Transverse colon (tissue), 4 donors: ENCODE data around the gene ANO3.

Experiments
- EP300 ChIP-seq: sonication (generic); formaldehyde crosslinking; IDR thresholded peaks from one replicate; pipeline ENCODE4 v1.6.1; 2017; ENCODE audit warnings: antibody characterized with exemption, low read depth
- POLR2A ChIP-seq: fragments of 450-650 bp; IDR thresholded peaks from one replicate; pipeline ENCODE4 v1.6.1; 2016; ENCODE audit warnings: antibody characterized with exemption, mild to moderate bottlenecking, moderate library complexity
- POLR2AphosphoS5 ChIP-seq, 3 donors: sonication (generic); formaldehyde crosslinking; IDR thresholded peaks; one replicate each; pipeline ENCODE4 v1.6.1; 2016; ENCODE audit warnings: antibody characterized with exemption in 3 of 3
- TF ChIP-seq, protein P1 (sequence below), 5 experiments: fragments of 200-600 bp in 3 of 5; fragments of 450-650 bp in 2 of 5; sonication (generic) in 3 of 5; IDR thresholded peaks; 1 replicate in 2 of 5; 2 replicates in 3 of 5; pipeline ENCODE4 v1.5.1; 2016 to 2017; ENCODE audit warnings: antibody characterized with exemption in 5 of 5, inconsistent platforms in 3 of 5, mild to moderate bottlenecking in 2 of 5, moderate library complexity in 1 of 5

DNA sequence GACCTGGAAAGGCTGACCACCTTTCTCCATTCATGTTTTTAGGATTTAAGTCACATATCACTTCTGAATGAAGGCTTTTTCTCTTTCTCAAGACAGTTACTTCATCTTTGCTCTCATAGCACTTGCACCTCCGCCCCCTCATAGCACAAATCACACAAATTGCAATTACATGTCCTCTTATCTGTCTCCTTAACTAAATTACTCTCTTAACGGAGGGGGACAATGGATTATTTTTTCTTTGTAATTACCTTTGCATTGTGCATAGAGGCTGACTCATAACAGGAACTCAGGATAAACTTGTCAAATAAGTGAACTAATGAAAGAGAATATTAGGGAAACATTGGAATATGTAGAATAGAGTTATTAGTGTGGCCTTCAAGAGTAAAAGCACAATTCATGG lies 145.5 kb downstream of the ANO3 start:
- TF ChIP-seq, protein P1, sequence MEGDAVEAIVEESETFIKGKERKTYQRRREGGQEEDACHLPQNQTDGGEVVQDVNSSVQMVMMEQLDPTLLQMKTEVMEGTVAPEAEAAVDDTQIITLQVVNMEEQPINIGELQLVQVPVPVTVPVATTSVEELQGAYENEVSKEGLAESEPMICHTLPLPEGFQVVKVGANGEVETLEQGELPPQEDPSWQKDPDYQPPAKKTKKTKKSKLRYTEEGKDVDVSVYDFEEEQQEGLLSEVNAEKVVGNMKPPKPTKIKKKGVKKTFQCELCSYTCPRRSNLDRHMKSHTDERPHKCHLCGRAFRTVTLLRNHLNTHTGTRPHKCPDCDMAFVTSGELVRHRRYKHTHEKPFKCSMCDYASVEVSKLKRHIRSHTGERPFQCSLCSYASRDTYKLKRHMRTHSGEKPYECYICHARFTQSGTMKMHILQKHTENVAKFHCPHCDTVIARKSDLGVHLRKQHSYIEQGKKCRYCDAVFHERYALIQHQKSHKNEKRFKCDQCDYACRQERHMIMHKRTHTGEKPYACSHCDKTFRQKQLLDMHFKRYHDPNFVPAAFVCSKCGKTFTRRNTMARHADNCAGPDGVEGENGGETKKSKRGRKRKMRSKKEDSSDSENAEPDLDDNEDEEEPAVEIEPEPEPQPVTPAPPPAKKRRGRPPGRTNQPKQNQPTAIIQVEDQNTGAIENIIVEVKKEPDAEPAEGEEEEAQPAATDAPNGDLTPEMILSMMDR (IDR thresholded peaks at IDR 0.05): no peak
- TF ChIP-seq POLR2A (no peak), POLR2AphosphoS5 (IDR thresholded peaks at IDR 0.05) (no peak), EP300 (no peak)
